Activated CD4-positive, alpha-beta T cell treated with anti-CD3 and anti-CD28 coated beads, Interleukin-2, amount 50 U/mL, for 1 hour (primary cell): ENCODE results near the gene ANTKMT.

Experiments used
- DNase-seq: peaks from one replicate; pipeline ENCODE4 v3.0.0-alpha.2; 2020

The ANTKMT gene

GRCh38 chr16:700684-701584 lies 20.0 kb upstream of the ANTKMT start:
- DNase-seq, result peak; percentile 46

- no peak for DNase-seq
Observed at GRCh38 chr16:702341-702740, 18.6 kb upstream of the ANTKMT start.

GRCh38 chr16:703406-703805 lies 17.5 kb upstream of the ANTKMT start:
- DNase-seq, result no peak

GRCh38 chr16:704047-704446 lies 16.9 kb upstream of the ANTKMT start:
- no peak for DNase-seq

GRCh38 chr16:704552-705380 lies 16.2 kb upstream of the ANTKMT start:
- no peak for DNase-seq

- DNase-seq, result no peak
Observed at GRCh38 chr16:705431-706188, 15.3 kb upstream of the ANTKMT start, which contains the start of gene FBXL16. Gene FBXL16 (minus strand): TSS chr16:705801. CDS start chr16:697405, 8,396 bp downstream.

GRCh38 chr16:706189-707061 lies 14.5 kb upstream of the ANTKMT start:
- no peak for DNase-seq

GRCh38 chr16:707062-707538 lies 13.8 kb upstream of the ANTKMT start:
- DNase-seq, result no peak

- DNase-seq, result no peak
Observed at GRCh38 chr16:708019-708418, 12.9 kb upstream of the ANTKMT start.

- DNase-seq, result no peak
Observed at GRCh38 chr16:708959-709358, 12.0 kb upstream of the ANTKMT start.

- DNase-seq, result no peak
Observed at GRCh38 chr16:709566-710499, 11.1 kb upstream of the ANTKMT start.

- DNase-seq, result no peak
Observed at GRCh38 chr16:710500-711075, 10.4 kb upstream of the ANTKMT start.

- DNase-seq, result no peak
Observed at GRCh38 chr16:711084-711483, 9.9 kb upstream of the ANTKMT start.

- peak; percentile 80 for DNase-seq
Observed at GRCh38 chr16:711548-712320, 9.2 kb upstream of the ANTKMT start.

- DNase-seq, result peak; percentile 45
Observed at GRCh38 chr16:712740-713250, 8.2 kb upstream of the ANTKMT start.

- DNase-seq, result no peak
Observed at GRCh38 chr16:714079-714478, 6.9 kb upstream of the ANTKMT start.

- peak; percentile 88 for DNase-seq
Observed at GRCh38 chr16:714558-715476, 6.1 kb upstream of the ANTKMT start, which contains the start of gene METRN. Gene METRN (plus strand): TSS chr16:715118. CDS start chr16:715290, 172 bp downstream.
